Stimulated activated CD8-positive, alpha-beta memory T cell treated with anti-CD3 and anti-CD28 coated beads, Interleukin-12 subunit alpha, Interleukin-12 subunit beta, amount 100 ng/mL, for 24 hours (primary cell): ENCODE data around the gene KLHDC3.
"Not testable (repeated sequence)": the region's sequence is repeated elsewhere in the genome, so short reads cannot be mapped to it uniquely, and the experiment has no call there.

Experiments used
- DNase-seq: peaks from one replicate; pipeline ENCODE4 v3.0.0-alpha.2; 2020; ENCODE audit errors: extremely low read depth

The KLHDC3 gene

GRCh38 chr6:43026365-43026764 is 12.3 kb downstream of the KLHDC3 start:
- no peak for DNase-seq

- DNase-seq = no peak
Measured at GRCh38 chr6:43029120-43029519, 15.1 kb downstream of the KLHDC3 start.

- no peak for DNase-seq
Measured at GRCh38 chr6:43032326-43032725, 18.3 kb downstream of the KLHDC3 start.

GRCh38 chr6:43033496-43034189 is 19.6 kb downstream of the KLHDC3 start:
- no peak for DNase-seq

- no peak for DNase-seq
Measured at GRCh38 chr6:43034190-43034525, 20.1 kb downstream of the KLHDC3 start.

- DNase-seq = no peak
Measured at GRCh38 chr6:43035495-43036194, 21.6 kb downstream of the KLHDC3 start.

- DNase-seq = no peak
Measured at GRCh38 chr6:43036712-43037111, 22.7 kb downstream of the KLHDC3 start.

- no peak for DNase-seq
Measured at GRCh38 chr6:43037197-43037596, 23.1 kb downstream of the KLHDC3 start.

- no peak for DNase-seq
Measured at GRCh38 chr6:43037706-43038105, 23.7 kb downstream of the KLHDC3 start.

- DNase-seq = no peak
Measured at GRCh38 chr6:43038727-43039126, 24.7 kb downstream of the KLHDC3 start.

- no peak for DNase-seq
Measured at GRCh38 chr6:43040542-43041257, 26.7 kb downstream of the KLHDC3 start.

GRCh38 chr6:43041475-43041874 is 27.4 kb downstream of the KLHDC3 start:
- not testable (repeated sequence) for DNase-seq

- no peak for DNase-seq
Measured at GRCh38 chr6:43043310-43043709, 29.3 kb downstream of the KLHDC3 start.

- DNase-seq = no peak
Measured at GRCh38 chr6:43045371-43045930, 31.4 kb downstream of the KLHDC3 start.

GRCh38 chr6:43047998-43048397 is 33.9 kb downstream of the KLHDC3 start:
- DNase-seq = no peak

- DNase-seq = no peak
Measured at GRCh38 chr6:43050981-43051380, 36.9 kb downstream of the KLHDC3 start.

- DNase-seq = no peak
Measured at GRCh38 chr6:43052225-43052841, 38.3 kb downstream of the KLHDC3 start.

- DNase-seq = no peak
Measured at GRCh38 chr6:43052842-43053544, 38.9 kb downstream of the KLHDC3 start.

GRCh38 chr6:43053545-43054205 is 39.6 kb downstream of the KLHDC3 start, which contains the start of gene CUL7:
TSS of gene CUL7 (minus strand) at chr6:43053851. CDS start at chr6:43052788, 1,063 bp downstream.
- DNase-seq = peak; percentile 78

GRCh38 chr6:43054206-43054943 is 40.3 kb downstream of the KLHDC3 start:
- no peak for DNase-seq
